ENCODE results near the gene TMEM140. TPM values are rescaled to one million over a fixed set of nuclear protein-coding genes. Genes with fewer than 3 reads are reported as not detected.
"Not testable (repeated sequence)": the region's sequence is repeated elsewhere in the genome, so short reads cannot be mapped to it uniquely, and the experiment has no call there.

TMEM140 gene
- not detected in 2 replicates for polyA plus RNA-seq (2014; cell fraction: cytosol; rRNA removed)
- polyA plus RNA-seq (2014; cell fraction: nucleus; rRNA removed): not detected in 2 replicates

DNA sequence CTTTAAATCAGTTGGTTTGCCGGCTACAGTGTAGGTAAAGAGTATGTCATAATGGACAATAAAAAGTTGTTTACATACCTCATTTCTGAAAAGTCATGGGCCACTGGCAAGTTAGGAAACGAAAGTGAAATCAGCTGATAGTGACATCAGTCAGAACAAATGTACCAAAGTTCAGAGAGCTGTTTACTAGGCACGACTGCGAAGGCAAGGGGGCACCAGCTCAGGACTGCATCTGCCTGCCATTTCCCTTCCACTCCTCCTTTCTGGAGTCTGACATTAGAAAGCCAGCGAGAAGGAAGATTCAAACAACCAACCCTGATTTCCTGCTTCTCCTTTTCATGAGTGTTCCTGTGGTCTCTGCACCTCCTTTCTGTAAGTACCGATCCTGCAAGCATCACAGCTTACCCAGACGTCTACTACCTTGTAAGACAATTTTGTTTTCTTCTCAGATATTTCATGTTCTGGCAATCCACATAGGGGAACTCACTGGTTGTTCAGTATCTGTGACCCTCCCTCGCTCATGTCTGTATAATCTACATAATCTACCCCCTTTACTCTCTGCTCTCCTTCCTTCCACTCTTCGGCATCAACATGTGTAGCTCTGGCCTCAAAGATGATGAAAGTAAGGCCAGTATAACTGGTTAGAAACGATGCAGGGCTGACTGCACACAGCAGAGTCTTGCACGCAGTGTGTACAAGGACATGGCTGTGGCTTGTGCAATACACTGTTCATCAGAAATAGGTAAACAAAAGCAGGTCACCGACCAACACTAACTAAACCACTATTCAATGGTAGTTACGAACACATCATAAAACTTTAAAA lies at the start of gene TMEM140:
TMEM140 (plus strand) TSS at position 174 of the 823 bp plus-strand sequence. CDS start 16,370 bp downstream, outside the sequence.
- DNase-seq (ENCODE audit: low spot score): no peak

DNA sequence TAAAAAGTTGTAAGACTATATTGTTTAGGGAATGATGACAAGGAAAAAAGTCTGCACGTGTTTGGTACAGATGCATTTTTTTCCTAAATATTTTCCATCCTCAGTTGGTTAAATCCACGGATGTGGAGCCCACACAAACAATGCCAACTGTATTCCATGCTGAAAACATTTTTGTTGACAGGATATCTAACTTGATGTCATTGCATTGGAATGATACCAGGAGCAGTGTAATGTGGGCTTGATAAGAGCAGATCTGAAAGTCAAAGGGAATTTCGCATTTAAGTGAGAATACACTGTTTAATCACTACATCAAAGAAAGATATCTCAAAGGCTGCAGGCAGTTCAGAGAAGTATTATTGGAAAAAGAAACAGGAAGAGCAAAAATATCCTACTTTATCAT lies 49.5 kb upstream of the TMEM140 start:
- DNase-seq (ENCODE audit: low spot score): no peak

DNA sequence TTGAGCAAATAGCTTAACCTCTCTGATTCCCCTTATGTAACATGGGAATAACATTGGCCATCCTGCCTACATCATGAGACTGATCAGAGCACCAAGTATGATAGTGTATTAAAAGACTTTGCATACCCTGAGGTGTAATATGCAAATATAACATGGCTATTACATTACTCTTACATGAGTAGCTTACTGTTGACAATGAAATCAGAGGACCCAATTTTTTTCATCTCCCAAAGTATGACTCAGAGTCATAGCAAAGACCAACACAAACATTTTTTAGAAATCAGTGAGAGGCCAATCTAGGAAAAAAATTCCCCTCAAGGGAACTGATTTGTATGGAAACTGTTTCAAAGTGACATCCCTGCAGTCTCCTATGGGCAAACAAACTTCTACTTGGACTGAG lies 47.0 kb upstream of the TMEM140 start:
- no peak for DNase-seq (ENCODE audit: low spot score)

DNA sequence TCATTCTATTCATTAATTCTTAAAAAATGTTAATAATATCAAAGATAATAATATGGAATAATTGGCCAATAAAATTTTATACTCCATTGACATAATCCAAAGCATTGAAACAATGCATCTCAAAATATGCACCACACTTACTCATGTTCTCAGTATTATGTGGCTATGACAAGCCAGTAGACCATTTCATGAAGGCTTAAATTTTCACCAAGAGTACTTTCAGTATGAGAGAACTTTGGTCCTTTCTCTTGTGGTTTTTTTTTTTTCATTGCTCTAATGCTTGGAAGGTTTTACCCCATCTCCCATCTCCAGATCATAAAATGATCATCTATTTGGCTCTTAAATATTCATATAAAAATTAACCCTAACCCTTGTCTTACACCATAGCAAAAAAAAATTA lies 45.5 kb upstream of the TMEM140 start:
- DNase-seq (ENCODE audit: low spot score): no peak

DNA sequence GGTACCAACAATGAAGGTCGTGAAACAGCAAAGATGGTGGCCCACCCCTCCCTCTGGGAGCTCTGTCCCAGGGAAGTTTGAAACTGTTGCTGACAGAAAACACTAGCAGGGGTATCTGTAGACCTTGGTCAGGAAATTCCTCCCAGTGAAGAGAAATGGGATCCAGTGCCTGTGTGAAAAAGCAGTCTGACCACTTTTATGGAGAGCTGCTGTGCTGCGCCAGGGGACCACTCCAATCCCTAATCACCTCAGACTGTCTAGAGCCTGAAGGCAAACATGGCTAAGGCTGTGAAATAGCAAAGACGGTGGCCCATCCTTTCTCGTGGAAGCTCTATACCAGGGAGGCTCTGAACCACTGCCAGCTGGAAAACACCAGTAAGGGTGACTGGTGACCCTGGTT lies 38.3 kb upstream of the TMEM140 start:
- DNase-seq (ENCODE audit: low spot score): no peak

DNA sequence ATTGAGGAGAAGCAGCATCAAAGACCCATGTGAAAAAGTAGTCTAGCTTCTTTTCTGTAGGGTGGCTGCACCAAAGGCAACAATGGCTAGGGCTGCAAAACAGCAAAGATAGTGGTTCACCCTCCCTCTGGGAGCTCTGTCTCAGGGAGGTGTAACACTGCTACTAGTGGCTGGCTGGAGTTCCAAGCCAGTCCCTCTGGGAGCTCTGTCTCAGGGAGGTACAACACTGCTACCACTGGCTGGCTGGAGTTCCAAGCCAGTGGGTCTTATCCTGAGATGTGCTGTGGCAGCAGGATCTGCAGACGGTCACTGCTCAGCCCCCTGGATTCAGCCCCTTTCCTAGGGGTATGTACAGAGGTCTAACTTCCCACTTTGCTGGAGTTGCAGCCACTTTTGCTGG lies 37.9 kb upstream of the TMEM140 start:
- DNase-seq (ENCODE audit: low spot score): no peak

DNA sequence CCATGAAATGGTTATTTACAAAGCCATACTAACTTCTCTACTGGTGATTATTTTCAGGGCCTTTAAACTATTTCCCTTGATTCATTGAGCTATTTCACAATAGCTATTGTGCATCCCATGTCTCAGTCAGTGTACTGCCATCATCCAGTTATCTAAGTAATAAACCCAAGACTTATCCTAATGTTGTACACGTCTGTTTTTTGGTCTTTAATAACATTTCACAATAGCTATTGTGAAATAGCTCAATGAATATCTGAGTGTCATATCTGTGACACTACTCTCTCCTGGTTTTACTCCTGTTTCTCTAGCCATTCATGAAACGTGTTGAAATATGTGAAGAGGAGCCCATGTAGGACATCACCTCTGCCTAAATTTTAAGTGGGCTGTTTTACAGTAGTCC lies 36.5 kb upstream of the TMEM140 start:
- no peak for DNase-seq (ENCODE audit: low spot score)

DNA sequence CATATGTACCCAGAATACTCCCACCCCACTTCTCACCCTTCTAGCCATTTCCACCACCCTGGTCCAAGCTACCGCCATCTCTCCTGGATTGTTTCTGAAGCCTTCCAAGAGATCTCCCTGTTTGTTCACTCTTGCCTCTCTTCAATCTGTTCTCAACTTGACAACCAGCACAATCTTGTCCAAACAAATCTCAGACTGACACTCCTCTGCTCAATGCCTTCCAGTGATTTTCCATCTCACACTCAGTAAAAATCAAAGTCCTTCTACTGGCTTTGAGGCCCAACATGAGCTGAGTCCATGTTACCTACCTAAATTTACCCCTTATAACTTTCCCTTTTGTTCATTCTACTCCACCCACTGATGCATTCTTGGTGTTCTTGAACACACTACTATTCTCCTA lies 33.2 kb upstream of the TMEM140 start:
- no peak for DNase-seq (ENCODE audit: low spot score)

DNA sequence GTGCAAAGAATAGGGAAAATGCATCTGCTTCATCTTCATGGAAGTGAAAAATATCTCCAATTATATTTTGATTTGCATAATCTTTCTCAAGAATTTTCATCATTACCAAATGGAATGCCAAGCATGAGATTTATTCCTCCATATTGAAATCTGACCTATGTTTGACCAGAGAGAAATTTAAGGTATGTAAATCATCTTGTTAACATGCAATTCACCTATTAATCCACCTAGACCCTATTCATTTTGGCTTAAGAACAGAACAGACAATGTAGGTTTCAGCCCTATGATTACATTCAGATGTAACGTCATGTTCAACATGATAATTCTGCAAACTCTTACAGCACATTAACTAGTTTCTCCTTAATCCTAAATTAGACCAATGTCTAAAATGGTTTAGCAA lies 30.8 kb upstream of the TMEM140 start:
- no peak for DNase-seq (ENCODE audit: low spot score)

DNA sequence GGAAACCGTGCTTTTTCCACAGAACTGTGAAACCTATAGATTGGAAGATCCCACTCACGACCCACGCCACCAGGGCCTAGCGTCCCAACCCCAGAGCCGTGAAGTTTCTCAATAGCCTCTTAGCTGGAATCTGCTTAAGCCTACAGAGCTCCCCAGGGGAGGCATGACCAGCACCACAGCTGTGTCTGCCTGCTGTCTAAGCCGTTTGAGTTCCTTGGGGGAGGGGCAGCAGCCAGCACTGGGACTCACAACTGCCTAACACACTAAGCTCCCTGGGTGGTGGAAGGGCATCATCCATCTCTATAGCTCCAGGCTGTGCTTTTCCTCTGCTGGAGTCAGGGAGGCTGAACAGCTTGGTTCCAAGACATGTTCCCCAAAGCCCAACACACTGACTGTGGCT lies 26.0 kb upstream of the TMEM140 start:
- DNase-seq (ENCODE audit: low spot score): no peak

DNA sequence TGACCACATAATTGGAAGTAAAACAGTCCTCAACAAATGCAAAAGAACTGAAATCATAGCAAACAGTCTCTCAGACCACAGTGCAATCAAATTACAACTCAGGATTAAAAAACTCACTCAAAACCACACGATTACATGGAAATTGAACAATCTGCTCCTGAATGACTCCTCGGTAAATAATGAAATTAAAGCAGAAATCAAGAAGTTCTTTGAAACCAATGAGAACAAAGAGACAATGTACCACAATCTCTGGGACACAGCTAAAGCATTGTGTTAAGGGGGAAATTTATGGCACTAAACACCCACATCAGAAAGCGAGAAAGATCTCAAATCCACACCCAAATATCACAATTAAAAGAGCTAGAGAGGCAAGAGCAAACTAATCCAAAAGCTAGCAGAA lies 23.2 kb upstream of the TMEM140 start:
- DNase-seq (ENCODE audit: low spot score): not testable (repeated sequence)

DNA sequence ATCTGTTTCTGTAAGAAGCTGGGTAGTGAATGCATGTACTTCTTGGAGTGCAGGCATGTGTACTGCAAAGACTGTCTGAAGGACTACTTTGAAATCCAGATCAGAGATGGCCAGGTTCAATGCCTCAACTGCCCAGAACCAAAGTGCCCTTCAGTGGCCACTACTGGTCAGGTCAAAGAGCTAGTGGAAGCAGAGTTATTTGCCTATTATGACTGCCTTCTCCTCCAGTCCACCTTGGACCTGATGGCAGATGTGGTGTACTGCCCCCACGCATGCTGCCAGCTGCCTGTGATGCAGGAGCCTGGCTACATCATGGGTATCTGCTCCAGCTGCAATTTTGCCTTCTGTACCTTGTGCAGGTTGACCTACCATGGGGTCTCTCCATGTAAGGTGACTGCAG lies 18.9 kb upstream of the TMEM140 start:
- no peak for DNase-seq (ENCODE audit: low spot score)

DNA sequence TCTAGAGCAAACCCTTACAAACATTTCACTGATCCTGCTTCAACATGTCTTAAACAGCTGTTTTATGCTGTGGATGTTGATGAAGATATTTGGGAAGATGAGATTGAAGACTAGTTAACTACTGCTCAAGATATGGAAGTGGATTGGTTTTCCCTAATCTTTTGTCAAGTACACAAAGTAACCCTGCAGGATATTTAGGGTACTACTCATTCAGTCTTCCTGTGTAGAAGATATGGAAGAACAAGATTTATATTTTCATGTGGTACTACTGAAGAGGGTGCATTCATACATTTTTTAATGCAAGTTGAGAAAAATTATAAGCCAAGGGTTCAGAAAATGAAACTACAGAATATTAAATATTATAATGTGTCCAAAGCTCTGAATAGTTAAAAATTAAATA lies 18.3 kb upstream of the TMEM140 start:
- DNase-seq (ENCODE audit: low spot score): no peak

DNA sequence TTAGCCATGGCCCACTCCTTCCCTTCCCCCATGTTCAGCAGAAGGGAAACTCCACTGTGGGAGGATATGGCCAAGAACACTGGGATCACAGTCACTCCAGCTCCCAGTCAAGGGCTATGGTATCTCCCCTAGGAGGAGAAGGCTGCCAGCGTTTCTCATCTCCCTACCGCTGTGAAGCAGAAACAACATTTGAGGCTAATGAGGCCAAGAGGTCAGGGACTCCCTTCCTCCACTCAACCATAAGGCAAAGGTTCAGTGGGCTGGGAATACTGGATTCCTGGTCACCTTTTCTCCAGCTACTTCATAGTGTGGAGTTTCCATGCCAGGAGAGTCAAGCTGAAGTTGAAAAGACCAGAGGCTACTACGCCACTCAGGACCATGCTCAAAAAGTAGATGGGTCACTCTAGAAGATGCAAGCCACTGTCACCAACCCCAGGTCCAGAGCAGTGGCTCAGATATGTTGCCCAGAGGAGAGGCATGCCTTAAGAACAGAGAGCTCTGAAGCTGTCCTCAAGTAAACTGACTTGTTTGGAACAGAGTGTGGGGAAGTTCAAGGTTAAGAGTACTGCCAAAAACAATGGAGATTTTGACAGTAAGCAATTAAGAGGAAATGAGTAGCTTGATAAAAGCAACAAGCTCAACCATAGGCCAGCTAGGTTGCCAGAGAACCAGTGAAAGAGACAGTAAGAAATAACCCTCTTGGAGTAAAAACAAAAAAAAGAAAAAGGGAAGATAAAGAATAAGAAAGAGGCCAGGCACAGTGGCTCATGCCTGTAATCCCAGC lies 3.8 kb upstream of the TMEM140 start:
- DNase-seq (ENCODE audit: low spot score): no peak

DNA sequence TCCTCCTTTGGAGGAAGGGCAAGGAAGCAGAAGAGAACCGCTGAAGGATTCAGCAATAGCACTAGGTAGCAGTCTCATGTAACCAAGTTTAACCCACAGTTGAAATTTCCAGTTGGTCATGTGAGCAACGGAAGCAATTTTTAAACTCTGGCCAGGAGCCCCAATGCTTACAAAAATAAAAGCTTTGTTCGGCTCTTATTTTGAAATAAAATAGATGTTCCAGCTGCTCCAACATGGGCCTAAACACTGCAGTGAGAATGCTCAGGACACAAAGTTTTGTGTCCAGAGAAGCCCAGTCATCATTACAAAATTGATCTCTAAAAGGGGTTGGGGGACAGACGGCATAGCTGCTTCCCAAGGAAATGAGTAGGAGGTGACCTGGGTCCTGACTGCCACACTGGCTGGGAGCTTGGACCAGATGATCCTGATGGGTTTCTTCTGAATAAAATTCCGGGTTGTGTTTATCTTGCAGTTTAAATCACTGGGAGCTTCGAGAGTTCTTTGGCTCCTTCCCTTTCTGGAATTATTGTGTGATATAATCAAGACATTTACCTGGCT lies 452 bp upstream of the TMEM140 start:
- no peak for DNase-seq (ENCODE audit: low spot score)

DNA sequence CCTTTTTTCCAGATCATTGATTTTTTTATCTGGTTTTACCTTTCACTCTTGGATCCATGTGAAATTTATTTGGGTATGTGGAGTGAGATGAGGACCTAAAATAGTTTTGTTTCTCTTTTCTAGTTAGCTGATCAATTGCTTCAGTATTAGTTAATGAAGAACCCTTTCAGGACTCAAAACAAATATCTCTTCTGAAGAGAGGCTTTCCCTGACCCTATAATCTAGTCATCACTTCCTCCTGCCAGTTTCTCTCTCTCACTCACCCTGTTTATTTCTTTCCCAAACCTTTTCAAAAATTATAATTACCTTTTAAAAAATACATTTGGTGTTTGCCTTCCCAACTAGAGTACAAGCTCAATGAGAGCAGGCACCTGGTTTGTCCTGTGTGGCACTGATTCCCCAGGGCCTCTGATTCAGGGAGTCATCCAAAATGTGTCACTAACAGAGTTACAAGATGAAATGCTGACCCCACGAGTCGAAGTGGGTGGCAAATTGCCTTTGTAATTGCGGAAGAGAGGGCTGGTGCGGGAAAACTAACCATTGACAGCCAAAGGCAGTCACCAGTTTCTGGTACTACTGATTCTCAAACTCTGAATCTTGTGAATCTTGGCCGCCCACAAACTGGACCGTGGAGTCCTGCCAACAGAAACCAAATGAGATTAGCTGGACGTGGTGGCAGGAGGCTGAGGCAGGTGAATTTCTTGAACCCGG lies 2.4 kb downstream of the TMEM140 start:
- DNase-seq (ENCODE audit: low spot score): no peak

DNA sequence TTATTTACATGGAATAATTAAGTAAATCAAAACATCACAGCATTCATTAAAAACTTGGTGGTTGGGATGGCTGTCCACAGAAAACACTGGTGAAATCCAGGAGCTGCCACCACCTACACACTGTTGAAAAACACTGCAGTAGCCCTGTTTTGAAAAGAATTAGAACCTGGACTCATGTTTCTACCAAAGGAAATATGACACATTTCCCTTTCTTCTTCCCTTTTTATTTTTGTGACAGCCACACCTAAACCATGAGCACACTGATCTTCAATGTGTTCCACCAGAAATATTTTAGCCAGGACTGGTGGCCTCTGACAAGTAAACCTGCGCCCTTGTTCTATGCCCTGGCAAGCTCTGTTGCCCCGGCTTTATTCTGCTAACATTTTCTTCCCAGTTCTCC lies 3.3 kb downstream of the TMEM140 start:
- no peak for DNase-seq (ENCODE audit: low spot score)

DNA sequence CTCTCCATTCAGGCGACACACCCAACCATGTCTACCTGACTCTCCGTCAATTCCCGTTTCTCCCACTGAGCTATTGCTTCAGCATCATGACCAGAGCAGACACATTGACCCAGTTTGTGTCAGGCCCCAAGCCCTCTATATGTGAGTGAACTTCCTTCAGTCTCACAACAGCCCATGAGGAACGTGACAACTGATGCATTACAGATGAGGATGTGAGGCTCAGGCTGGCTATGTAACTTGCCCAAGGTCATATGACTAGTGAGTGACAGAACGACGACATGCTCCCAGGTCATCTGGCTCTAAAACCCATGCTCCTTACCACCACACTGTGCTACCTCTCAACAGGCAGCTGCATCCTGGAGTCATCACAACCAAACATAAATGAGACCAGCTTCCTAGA lies 3.7 kb downstream of the TMEM140 start:
- DNase-seq (ENCODE audit: low spot score): no peak

DNA sequence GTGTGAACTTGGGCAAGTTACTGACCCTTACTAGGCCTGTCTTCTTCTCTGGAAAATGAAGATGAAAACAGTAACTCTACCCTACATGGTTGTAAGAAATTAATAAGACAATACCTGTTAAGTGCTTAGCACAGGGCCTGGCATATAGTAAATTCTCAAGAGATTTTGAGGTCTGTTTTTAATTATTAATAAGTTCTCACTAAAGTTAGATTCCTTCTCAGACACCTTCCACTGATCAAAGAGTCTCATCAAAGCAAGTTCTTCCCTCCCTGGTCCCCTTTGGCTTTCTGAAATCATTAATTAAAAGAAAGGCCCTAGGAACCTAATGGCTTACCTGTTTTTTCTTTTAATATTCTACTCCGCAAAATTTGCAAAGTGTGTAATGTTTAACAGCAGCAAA lies 4.6 kb downstream of the TMEM140 start:
- DNase-seq (ENCODE audit: low spot score): no peak

DNA sequence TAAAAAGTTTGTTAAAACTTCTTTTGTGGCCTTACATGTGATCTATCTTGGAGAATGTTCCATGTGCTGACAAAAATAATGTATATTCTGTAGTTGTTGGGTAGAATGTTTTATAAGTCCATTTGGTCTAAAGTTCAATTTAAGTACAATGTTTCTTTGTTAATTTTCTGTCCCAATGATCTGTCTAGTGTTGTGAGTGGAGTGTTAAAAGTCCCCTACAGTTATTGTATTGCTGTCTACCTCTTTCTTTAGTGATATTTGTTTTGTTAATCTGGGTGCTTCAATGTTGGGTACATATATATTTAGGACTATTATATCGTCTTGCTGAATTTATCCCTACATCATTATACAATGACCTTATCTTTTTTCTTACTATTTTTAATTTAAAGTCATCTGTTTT lies 6.9 kb downstream of the TMEM140 start:
- no peak for DNase-seq (ENCODE audit: low spot score)

DNA sequence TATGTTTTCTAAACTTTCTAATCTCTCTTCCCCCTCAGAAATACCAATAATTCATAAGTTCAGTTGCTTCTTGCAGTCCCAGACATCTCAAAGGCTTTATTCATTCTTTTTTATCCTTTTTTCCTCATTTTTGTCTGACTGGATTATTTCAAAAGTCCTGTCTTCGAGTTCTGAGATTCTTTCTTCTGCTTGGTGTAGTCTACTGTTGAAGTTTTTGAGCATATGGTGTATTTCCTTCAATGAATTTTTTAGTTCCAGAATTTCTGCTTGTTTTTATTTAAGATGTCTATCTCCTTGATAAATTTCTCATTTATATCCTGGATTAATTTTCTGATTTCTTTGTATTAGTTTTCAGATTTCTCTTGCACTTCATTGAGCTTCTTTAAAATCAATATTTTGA lies 8.4 kb downstream of the TMEM140 start:
- DNase-seq (ENCODE audit: low spot score): no peak

DNA sequence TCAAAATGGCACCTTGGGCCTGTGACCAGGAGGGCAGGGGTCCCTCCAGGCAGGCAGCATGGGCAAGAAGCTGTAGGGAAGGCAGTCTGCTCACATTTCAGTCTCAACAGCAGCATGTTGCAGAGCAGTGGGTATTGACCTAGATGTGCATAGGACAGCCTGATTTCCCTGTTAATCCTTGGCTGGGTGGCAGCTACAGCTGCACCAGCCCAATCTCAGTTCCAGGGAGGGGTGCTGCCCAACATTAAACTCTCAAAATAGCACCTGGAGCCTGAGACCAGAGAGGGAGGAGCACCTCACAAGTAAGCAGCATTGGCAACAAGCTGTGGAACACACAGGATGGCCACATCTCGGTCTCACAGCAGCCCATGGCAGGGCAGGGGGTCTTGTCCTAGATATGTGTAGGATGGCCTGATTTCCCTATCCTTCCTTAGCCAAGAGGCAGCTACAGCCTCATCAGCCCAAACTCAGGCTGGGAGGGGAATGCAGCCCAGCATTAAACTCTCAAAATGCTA lies 10.3 kb downstream of the TMEM140 start:
- DNase-seq (ENCODE audit: low spot score): no peak

All from SK-N-DZ (cell line).